Iris pigment epithelial cell (primary cell): ENCODE results near the gene INPP5A.

Source experiments
- DNase-seq: peaks from one replicate; pipeline ENCODE4 v3.0.0-alpha.2; 2011; ENCODE audit warnings: low read depth

Gene INPP5A

DNA sequence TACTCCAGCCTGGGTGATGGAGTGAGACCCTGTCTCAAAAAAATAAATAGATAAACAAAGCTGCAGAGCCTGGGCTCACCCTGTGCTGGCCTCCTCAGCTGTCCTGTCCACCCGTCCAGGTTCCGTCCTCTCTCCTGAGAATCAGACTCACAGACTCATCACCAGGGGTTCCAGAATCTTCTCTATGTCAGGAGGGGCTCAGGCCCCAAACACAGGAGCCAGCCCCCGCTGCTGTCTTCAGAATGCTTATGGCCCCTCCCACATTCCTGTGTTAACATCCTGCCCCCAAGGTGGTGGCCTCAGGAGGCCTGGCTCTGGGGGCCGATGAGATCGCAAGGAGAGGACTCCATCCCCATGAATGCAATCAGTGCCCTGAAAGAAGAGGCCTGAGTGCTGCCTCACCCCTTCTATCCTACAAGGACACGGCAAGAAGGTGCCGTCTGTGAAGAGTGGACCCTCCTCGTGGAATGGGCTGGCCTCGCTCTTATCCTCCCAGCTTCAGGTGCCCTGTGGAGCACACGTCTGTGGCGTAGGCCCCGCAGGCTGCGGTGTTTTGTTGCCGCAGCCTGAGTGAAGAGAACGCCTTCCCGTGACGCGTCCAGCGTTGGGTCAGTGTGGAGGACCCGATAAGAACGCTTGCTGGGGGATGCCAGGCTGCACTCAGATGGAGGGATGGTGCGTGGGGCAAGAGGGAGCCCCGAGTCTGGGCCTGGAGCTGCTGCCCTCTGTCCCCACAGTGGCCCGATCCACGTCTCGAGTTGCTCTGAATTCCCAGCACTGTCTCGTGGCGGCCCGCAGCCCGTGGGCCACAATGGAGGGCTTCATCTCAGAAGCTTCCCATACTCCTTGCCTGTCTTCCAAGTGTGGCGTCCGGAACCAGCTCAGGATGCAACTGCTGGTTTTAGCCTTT lies 77.1 kb downstream of the INPP5A start:
- DNase-seq = no peak

DNA sequence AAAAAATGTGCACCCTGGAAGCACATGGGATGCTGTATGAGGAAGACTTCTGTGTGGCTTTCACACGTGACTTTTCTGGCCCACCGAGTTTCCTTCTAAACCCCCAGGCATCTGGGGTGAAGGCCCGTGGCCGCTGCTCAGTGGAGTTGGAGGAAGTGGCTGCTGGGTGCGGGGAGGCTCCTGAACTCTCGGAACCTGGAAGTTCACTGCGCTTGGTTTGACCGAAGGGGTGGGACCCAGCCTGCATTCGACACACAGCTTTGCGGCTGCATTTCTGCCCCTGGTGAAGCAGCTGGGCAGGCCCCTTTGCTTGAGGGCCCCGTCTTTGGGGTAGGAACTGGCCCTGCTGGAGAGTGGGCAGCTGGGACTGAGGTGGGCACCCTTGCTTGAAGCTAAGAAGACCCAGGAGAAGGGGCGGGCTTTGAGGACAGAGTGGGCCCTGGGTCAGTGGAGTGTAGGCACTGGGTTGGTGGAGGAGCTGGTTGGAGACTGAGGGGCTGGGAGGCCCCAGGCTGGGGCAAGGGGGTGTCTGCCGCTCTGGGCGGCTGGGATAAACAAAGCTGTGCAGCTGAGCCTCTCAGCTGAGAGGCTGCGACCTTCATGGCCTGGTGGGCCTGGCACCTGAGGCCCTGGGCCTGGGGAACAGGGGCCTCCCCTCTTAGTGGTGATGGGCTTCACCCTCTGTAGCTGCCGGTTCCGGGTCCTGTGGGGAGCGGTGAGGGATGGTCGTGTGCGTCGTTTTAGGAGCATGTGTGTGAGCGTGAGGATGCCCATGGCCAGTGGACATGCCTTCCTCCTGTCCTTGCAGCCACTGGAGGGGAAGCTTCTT lies 78.0 kb downstream of the INPP5A start:
- DNase-seq = no peak

DNA sequence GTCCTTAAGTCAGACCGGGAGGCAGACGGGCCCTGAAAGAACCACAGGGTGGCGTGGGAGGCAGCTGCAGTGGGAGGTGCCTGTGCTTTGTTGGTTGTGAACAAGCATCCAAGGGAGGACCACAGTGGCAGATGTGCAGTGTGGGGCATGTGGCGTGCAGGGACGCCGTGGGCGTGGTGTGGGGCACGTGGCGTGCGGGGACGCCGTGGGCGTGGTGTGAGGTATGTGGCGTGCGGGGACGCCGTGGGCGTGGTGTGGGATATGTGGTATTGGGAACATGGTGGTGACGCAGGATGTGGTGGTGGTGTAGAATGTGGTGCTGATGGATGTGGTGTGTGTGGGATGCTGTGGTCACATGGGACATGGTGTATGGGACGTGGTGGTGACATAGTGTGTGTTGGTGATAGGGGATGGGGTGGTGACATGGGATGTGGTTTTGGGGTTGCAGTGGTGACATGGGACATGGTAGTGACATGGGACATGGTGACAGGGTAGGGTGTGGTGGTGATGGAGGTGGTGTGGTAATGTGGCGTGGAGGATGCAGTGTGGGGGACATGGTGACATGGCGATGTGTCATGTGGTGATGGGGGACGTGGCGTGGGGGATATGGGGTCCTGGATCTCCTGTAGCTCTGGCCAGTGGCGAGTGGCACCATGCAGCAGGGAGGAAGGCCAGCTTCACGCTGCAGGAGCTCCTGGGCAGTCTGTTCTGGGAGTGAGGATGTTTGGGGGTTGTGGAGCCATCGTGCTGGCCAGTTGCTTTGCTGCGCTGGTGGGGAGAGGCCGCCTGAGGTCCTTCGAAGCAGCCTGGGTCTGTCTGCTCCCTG lies 78.8 kb downstream of the INPP5A start:
- DNase-seq = no peak

DNA sequence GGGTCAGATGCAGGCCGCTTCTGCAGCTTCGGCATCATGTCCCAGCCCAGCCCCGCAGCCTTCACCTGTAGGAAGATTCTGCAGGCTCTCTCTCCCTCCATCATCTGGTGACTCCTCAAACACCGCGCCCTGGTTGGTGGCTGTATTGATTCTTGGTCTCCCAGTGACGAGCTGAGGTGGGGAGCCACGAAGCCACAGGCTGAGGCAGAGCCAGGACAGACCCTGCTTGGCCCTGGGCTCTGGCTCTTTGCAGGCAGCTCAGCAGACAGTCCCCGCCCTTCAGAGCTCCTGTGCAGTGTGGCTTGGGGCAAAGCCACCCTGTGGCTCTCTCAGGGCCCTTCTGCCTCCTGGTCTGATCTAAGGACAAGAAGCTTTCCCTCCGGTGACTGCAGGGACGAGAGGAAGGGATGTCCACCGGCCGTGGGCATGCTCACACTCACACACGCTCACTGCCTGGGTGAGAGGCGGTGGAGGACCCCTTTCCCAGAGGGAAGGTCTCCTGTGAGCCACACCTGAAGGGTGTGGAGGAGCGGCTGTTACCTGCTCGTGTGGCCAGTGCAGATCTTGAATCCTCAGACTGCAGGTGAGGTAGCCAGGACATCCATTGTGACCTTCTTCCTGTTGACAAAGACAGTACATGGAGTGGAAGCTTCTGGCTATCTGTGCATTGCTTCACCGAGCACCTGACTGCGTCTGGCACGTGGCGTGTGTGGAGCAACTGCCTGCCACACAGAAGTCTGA lies 79.6 kb downstream of the INPP5A start:
- DNase-seq = no peak

DNA sequence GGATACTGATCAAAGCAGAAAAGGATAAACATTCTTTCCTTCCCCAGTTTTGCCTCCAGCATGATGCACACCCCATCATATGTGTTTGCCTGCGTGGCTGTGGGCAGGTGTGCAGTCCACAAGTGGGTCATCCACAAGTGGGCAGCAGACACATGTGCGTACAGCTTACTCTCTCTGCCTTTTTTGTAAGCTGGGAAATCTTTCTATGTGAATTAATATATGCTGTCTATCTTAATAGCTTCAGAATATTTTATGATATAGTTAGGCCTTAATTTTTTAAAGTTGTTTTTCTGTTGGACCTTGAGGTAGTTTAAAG lies 80.1 kb downstream of the INPP5A start:
- DNase-seq = no peak

DNA sequence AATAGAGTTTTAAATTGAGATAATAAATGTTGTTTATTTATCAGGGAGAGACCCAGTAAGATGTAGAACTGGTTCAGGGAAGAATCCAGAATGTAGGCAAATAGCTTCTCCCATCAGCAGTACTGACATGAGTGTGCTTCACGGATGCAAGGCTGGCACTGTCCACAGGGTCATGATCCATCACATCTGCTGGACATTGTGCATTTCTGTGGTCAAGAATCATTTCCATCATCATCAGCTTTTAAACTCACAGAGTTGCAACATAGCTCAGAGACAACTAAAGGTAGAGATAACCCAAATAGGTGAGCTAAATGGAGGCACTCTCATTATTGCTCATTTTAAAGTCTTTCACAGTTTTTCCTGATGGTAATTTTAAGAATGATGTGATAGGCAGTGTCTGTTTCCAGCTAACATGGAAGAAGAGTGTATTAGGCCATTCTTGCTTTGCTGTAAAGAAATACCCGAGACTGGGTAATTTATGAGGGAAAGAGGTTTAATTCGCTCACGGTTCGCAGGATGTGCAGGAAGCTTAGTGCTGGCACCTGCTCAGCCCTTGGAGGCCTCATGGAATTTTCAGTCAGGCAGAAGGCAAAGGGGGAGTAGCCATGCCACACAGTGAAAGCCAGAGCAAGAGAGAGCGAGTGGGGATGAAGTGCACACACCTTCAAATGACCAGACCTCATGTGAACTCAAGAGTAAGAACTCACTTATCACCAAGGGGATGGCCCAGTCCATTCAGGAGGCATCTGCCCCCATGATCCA lies 80.8 kb downstream of the INPP5A start:
- peak; percentile 39 for DNase-seq

DNA sequence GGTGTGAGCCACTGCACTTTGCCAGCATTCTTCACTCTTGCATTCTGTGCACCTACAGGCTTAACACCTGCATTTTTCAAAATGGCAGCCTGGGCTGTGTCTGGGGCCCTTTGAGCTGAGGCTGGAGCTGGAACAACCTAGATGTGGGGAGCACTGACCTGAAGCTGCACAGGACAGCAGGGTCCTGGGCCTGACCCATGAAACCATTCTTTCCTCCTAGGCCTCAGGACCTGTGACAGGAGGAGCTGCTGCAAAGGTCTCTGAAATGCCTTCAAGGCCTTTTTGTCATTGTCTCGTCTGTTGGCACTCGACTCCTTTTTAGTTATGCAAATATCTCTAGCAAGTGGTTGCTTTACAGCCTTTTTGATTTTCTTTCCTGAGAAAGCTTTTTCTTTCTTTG lies 82.3 kb downstream of the INPP5A start:
- no peak for DNase-seq

DNA sequence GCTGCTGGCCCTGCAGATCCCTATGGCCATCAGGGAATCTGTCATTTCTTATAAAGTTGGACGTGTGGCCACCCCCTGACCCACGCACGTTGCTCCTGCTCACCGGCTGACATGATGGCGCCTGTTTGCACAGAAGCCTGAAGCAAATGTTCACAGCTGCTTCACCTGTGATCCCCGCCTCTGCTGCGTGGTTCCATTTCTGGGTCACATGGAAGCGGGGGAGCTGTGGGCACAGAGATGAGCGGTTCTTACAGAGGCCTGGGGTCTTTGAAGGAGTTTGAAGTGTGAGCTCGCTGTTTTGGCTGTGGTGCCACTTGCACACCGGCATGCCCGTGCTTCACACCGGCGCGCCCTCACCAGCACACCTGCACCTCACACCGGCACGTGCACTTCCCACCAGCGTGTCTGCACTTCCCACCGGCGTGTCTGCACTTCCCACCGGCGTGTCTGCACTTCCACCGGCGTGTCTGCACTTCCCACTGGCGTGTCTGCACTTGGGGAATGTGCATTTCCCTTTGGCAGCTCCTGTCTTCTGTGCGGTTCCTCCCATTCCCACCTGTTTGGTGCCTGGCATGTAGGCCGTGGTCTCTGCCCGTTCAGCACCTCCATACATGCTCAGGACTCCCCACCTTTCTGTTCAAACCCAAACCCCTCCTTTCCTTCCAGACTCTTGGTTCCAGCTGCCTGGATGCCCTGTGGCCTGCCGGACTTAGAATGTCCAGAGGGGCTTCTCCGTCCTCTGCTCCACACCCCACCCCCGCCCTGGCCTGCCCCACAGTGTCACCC lies 86.7 kb downstream of the INPP5A start:
- no peak for DNase-seq

DNA sequence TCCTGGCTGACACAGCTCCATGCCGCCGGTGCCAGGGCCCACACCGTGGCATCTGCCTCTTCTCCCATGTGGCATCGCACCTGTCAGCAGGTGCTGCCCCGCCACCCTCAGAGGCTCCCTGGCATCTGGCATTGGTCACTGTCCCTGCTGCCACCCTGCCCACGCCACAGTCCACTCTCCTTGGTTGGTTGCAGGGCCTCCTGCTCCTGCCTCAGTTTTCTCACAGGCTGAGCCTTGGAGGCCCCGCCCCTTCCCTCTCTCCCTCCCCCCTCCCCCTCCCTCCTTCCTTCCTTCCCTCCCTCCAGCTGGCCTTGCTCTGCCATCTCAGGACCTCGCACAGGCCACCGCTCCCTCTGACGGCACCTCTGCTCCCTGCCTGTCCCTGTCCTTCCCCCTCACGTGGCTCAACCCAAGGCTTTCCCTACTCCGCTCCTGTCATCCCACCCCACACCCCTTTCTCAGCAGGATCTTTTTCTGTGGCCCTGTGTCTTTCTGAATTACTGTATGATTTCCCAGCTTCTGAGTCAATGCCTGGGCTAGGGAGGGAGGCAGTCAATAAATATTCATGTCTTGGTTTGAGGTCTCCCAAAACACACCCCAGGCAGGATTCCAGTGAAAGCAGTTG lies 87.4 kb downstream of the INPP5A start:
- DNase-seq = no peak

DNA sequence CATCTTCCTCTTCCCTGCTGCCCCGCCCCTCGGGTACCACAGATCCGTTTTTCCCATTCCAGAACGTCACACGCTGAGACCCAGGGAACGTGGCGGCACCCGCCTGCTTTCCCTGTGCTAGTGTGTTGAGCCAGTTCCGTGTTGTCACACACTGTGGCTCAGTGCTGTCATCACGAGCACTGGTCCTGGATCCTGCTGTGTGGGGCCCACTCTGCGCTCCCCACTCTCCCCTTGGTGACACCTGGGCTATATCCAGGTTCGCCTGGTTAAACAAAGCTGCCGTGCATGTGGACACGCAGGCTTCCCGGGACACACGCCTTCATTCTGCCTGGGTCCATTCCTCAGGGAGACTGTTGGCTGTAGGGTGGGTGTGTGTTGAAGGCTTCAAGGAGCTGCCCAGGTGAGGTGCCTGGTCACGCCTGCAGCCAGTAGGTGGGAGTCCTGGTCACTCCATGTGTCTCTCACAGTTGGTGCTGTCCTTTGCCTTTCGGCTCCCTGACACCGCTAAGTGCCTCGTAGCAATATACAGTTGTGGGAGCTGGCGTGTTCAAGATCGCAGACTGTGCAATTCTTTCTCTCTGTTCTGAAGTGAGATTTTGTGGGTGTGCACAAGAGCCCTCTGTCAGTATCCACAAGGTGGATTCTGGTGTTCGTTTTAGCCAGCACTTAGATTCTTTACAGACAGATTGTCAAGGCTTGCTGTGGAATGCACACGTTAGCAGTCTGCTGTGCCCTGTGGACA lies 88.6 kb downstream of the INPP5A start:
- DNase-seq = no peak

DNA sequence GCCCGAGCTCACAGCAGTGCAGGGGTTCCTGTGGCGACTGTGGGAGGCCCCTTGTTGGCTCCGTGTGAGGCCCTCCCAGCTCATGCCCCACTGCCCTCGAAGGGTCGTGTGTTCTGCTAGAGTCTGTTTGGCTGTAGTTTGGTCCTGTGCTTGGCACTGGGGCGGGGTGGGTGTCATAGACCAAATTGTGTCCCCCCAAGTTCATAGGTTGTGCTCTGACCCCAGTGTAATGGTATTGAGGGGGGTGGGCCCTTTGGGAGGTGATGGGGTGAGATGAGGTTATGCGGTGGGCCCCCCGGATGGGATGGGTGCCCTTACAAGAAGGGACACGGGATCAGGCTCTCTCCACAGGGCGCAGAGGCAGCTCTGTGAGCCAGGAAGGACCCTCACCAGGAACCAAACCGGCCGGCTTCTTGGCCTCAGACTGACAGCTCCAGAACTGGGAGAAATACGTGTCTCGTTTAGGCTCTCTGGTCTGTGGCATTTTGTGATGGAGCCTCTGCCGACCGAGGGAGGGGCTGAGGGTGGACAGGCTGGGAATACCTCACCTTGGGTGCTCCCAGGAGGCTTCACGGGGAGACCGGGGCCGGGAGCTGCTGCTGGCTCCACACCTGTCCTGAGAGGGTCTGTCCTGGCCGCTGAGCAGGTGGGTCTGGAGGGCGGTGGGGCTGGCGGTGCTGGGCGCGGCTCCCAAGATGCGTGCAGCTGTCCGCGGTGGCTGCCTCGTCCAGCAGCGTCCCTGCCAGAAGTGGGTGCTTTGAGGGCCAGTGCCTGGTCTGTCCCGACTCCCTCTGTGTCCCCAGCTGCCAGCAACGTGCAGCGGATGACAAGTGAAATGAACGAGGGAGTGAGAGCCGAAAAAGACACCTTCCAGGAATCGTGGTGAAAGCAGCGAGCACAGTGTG lies 89.4 kb downstream of the INPP5A start:
- DNase-seq = no peak

DNA sequence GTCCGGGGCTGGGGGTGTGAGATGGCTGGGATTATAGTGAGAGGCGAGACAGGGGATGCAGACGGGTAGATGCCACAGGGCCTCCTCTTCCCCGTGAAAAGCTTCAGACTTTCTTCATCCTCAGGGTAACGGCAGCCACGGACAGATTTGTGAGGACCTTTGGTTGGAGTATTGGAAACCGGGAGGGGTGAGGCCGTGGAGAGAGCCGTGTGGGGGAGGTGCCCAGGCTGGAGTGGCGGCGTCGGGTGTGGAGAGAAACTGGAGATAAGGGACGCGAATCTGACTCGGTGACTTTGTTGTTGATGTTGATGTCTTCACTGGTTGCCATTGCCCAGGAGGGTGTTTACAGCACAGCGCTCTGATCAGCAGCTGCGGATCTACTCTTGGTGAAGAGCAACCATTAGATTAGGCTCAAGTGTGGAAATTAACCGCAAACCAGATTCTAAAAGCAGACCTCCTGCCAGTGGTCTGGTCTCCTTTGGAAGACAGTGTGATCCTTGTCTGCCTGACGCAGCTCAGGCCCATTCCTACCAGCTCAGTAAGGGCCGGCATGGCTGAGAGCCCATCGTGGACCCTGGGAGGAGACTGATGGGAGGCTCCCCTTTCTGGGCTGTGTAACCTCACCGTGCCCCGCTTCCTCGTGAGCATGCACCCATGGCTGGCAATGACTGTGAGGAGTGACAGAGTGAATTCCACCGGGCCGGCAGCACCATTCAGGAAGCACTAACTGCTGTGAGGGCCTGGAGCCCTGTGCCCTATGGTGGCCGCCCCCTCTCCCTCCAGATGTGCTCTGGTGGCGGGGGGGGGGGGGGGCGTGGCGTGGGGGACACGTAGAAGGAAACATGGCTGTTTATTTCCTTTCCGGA lies 90.3 kb downstream of the INPP5A start:
- peak; percentile 22 for DNase-seq

DNA sequence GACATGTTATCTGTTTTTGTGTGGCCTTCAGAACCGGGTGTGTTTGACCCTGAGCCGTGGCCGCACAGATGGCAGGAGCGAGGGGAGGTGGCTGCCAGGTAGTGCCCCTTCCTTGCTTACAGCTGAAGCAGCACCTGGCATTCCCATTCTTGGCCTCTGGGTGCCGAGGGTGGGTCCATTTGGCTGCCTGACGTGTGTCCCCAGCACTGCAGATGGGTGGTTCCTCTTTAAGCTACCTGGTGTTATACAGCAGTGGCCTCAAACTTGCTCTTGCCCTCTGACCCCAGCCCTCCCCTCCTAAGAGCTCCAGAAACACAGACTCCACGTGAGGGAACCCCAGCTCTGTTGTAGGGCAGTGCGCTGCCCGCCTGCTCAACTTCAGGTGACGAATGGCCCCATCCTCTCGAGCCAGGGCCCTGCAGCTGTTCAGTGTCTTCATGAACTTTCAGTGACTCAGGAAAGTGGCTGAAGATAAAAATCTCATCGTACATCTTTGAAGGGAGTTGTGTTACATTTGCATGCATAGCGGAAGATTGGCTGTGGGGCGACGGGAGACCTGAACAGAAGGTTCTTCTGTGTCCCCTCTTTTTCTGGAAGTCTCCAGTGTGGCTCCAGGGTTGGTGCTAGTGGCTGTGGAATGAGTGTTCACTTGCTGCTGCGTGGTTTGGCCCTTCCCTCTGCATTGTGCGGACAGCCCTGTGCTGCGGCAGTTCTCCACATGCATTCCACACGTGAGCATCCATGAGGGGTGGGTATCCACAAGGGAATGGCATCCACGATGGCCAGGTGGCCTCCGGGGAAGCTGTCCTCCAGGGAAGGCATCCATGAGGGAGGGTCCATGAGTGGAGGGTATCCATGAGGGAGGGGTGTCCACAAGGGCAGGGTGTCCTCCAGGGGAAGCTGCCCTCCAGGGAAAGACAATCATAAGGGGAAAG lies 91.6 kb downstream of the INPP5A start:
- no peak for DNase-seq

DNA sequence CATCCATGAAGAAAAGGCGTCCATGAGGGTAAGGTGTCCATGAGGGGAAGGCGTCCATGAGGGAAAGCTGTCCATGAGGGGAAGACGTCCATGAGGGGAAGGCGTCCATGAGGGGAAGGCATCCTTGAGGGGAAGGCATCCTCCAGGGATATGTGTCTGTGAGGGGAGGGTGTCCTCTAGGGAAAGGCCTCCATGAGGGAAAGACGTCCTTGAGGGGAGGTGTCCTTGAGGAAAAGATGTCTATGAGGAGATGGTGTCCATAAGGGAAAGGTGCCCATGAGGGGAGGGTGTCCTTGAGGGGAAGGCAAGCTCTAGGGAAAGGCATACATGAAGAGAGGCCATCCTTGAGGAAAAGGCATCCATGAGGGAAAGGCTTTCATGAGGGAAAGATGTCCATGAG lies 92.6 kb downstream of the INPP5A start:
- DNase-seq = no peak

DNA sequence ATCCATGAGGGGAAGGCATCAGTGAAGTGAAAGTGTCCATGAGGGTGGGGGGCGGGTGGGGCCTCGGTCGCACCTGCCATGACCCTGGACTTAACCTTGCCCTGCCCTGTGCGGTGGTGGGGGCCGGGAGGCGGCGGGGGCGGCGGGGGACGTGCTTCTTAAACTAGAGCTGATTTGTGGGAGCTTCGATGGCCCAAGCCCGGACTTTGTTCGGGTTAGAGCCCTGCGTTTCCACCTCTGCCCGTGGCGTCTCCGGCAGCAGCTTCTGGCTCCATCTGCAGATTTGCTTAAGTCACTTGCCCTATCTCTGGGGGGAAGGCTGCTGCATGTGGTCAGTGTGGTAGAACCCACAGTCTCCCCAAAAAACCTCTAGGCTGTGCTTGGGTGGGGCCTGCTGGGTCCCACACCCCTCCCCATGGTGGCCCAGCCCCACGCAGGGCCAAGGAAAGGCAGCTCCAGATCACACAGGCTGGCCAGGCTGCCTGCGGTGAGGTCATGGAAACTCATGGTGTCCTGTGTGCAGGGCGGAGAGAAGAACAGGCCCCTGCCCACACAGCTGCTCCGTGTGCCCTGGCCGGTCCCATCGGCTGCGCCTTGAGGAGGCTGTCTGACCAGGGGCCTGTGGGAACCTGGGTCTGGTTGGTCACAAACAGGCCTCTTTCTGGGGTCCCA lies 93.2 kb downstream of the INPP5A start:
- DNase-seq = no peak
